NCI-H1048 (cell line): ENCODE data around the gene BCAT1.
"Not testable (repeated sequence)": the region's sequence is repeated elsewhere in the genome, so short reads cannot be mapped to it uniquely, and the experiment has no call there.

Experiments used
- DNase-seq: peaks from one replicate; lab custom pipeline; 2025; lab: John Stamatoyannopoulos, UW

The BCAT1 gene

DNA sequence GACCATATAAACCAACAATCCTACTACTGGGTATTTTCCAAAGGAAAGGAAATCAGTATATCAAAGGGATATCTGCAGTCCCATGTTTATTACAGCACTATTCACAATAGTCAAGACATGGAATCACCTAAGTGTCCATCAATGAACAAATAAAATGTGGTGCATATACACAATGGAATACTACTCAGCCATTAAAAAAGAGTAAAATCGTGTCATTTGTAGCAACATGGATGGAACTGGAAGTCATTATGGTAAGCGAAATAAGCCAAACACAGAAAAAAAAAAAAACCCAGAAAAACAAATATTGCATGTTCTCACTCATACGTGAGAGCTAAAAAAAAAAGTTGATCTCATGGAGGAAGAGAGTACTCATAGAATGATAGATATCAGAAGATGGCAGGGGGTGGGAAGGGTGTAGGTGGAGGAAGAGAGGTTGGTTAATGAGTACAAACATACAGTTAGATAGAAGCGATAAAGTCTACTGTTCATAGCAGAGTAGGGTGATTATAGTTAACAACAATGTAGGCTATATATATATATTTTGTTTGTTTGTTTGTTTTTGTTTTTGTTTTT lies 49.3 kb downstream of the BCAT1 start:
- no peak for DNase-seq

- DNase-seq, result no peak
Observed at GRCh38 chr12:24898606-24899005, 50.3 kb downstream of the BCAT1 start.

GRCh38 chr12:24898185-24898584 lies 50.7 kb downstream of the BCAT1 start:
- DNase-seq, result no peak

DNA sequence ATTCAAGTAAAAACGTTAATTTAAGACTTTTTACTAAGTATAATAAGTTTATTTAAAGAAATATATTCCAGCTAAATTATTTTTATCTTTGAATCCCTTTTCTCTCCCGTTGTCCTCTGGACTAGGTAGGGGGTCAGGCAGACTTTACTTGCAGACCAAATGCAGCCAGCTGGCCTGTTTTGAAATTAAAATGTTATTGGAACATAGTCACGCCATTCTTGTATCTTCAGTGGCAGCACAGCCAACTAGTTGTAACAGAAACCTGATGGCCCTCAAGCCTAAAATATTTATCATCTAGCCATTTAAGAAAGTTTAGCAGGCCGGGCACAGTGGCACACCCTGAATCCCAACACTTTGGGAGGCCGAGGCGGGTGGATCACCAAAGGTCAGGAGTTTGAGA lies 52.7 kb downstream of the BCAT1 start:
- no peak for DNase-seq

GRCh38 chr12:24895612-24896011 lies 53.3 kb downstream of the BCAT1 start:
- DNase-seq, result no peak

DNA sequence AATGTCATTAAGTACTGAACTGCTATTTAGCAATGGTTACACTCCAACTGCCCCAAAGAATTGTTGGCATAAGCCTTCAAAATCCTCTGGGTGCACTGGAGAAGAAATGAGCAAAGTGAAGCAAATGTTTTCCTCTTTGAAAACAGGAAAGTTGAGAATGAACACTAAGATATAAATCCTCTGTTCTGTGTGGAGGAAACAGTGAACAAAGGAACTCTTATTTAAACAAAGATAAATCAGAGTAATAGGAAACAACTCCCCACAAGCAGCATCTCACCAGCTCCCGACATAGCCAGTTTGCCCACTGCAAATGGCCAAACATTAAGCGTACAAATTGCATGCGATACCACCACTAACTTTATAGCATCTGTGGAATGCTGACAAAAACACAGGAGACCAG lies 54.0 kb downstream of the BCAT1 start:
- DNase-seq, result no peak

DNA sequence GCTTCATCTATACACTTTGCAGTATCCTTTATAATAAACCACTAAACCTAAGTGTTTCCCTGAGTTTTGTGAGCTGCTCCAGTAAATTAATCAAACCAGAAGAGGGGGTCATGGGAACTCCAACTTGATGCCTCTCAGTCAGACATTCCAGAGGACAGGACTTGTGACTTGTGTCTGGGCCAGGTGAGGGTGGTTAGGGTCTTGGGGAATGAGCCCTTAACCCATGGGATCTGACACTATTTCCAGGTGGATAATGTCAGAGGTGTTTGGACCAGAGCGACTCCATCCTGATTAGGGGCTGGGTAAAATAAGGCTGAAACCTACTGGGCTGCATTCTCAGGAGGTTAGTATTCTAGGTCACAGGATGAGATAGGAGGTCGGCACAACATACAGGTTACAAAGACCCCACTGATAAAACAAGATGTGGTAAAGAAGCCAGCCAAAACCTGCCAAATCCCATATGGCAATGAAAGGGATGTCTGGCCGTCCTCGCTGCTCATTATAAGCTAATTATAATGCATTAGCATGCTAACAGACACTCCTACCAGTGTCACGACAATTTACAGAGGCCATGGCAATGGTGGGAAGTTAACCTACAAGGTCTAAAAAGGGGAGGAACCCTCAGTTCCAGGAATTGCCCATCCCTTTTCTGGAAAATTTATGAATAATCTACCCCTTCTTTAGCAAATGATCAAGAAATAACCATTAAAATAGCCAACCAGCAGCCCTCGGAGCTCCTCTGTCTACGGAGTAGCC lies 58.7 kb downstream of the BCAT1 start:
- DNase-seq, result no peak

DNA sequence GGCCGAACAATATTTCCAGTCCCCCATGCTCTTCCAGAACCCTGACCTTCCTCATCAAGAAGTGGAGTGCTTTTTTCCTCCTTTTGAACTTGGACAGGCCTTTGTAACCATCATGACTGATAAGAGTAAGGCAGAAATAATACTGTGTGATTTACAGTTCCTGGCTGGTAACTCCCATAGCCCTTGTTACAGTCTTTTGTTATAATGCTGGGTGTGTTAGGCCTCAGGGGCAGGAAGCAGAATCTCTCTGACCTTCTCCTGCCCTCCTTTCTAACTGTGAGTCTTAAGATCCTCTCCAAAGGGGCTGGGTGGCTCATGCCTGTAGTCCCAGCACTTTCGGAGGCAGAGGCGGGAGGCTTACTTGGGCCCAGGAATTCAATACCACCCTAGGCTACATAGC lies 59.5 kb downstream of the BCAT1 start:
- DNase-seq, result no peak

- no peak for DNase-seq
Observed at GRCh38 chr12:24888813-24889212, 60.1 kb downstream of the BCAT1 start.

GRCh38 chr12:24884911-24885310 lies 64.0 kb downstream of the BCAT1 start:
- DNase-seq, result no peak

- DNase-seq, result no peak
Observed at GRCh38 chr12:24881724-24882371, 67.1 kb downstream of the BCAT1 start.

DNA sequence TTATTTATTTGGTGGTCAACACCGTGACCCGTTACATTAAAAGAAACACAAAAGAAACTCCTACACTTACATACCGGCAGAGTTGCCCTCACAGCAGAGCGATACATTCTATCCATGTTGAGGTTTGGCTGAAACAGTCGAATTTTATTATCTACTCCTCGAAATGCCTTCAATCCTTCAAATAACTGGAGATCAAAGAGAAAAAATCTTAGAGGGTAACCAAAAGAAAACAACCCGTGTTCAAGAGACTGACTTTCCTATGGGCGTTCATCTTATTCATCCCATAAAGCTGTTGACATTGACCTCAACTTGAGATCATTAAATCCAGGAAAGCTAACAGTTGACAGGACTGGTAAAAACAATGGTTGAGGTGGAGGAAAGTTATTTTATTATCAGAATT lies 67.7 kb downstream of the BCAT1 start:
- no peak for DNase-seq

GRCh38 chr12:24880732-24881131 lies 68.2 kb downstream of the BCAT1 start:
- DNase-seq, result no peak

DNA sequence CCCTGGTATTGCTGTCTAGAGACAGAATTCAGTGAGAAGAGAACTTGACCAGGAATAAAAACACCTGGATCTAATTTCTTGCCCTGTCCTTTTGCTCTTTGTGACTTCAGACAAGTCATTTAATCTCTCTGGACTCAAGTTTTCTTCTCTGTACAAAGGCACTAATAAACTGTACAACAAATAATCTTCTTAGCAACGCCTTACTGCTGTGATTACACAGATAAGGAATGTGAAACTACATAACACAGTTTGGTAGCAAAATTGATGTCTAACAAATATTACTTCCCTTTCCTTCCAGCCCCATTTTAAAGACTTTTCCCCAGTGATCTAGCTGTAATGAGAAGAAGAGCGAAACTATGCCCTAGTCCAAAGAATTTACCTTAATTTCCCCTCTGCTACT lies 69.3 kb downstream of the BCAT1 start:
- no peak for DNase-seq

GRCh38 chr12:24875014-24875413 lies 73.9 kb downstream of the BCAT1 start:
- DNase-seq, result no peak

- DNase-seq, result no peak
Observed at GRCh38 chr12:24872211-24872610, 76.7 kb downstream of the BCAT1 start.

GRCh38 chr12:24866139-24866538 lies 82.8 kb downstream of the BCAT1 start:
- not testable (repeated sequence) for DNase-seq

GRCh38 chr12:24864796-24865125 lies 84.1 kb downstream of the BCAT1 start:
- no peak for DNase-seq

- no peak for DNase-seq
Observed at GRCh38 chr12:24861766-24862540, 86.9 kb downstream of the BCAT1 start.

GRCh38 chr12:24860546-24860945 lies 88.4 kb downstream of the BCAT1 start:
- no peak for DNase-seq

DNA sequence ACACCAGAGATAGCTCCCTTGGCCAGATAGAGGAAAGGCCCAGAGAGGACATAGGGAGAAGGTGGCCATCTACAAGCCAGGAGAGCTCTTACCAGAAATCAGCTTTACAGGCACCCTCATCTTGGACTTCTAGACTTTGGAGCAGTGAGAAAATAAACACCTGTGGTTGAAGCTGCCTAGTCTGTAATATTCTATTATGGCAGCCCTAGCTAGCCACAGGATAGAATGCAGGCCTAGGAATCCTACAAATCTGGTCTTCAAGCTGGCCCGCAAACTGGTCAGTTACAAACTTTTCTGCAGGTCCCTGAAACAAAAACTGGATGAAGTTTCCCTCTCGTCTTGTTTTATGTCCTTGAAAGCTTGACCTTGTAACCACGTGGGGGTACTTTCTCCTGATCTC lies 92.4 kb downstream of the BCAT1 start:
- DNase-seq, result no peak

DNA sequence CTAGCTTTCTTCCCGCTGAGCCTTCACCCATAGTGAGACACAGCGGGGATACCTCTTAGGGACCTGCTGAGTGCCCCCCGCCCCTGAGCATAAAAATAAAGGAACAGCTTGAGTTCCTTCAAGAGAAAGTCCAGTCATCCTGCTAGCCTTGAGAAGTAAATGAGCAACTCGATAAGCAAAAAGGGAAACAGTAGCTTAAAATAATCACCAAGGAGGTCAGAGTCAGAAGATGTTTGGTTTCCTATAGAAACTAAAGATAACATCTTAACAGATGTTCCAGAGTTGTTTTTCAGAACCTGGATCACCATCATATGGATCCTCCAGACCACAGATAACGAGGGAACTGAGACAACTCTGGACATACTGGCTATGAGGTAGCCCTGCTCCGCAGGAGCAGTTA lies 94.0 kb downstream of the BCAT1 start:
- DNase-seq, result no peak

DNA sequence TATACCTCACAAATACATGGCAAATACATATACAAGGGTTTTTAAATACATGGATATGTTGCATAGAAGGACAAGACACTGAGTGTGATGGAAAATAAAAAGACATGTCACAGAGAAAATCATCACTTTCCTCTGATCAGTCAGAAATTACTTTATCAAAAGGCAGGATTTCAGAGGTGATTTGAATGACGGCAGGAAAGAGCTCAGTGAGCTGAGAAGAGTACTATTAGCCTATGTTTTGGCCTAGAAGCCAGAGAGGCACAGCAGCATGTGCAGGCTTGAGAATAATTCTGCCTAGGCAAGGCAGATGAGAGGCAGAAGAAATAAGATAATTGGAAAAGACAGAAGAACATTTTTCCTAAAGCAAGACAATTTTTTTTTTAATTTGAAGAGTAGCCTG lies 94.9 kb downstream of the BCAT1 start:
- no peak for DNase-seq
